Endothelial cell of umbilical vein (primary cell): ENCODE measurements around the gene AGK. TPM values are rescaled to one million over a fixed set of nuclear protein-coding genes. Genes with fewer than 3 reads are reported as not detected.

Experiments used
- BruUV-seq: library from RNA; stranded (reverse); fragments of 400-500 nt; replicated peaks from 2 replicates; lab custom pipeline; 2021; lab: Mats Ljungman, UMichigan
- CTCF ChIA-PET: fragments of 300-600, 350-600 bp; sonication (Branson Sonifier 250); formaldehyde crosslinking; loops from one replicate; lab custom pipeline; 2021; ENCODE audit warnings: antibody characterized with exemption, inconsistent platforms; lab: Charles Lee
- POLR2A ChIA-PET: fragments of 300-600, 350-600 bp; sonication (Branson Sonifier 250); formaldehyde crosslinking; loops from one replicate; lab custom pipeline; 2021; ENCODE audit warnings: antibody characterized with exemption, inconsistent platforms; lab: Charles Lee
- DNase-seq: peaks from one replicate; pipeline ENCODE4 v3.0.0-alpha.2; 2011; ENCODE audit warnings: low read depth, low spot score
- FAIRE-seq: peaks from 2 replicates; lab custom pipeline; 2011; peaks lifted over from hg19 to GRCh38; lab: Jason Lieb, UNC
- H2AFZ ChIP-seq: 2 replicates; pipeline ENCODE4 v1.6.0; 2012; ENCODE audit warnings: low read depth, low read length, control low read depth, inconsistent platforms
- H3K27ac ChIP-seq: 2 replicates; pipeline ENCODE4 v1.5.1; 2011; ENCODE audit warnings: low read depth, mild to moderate bottlenecking, control low read depth, low read length, moderate library complexity; ENCODE audit not compliant: insufficient read depth
- H3K27me3 ChIP-seq, 2 experiments: 2 replicates each; pipeline versions ENCODE4 v1.6.0 to v1.6.1; 2011; ENCODE audit warnings: low read length in 2 of 2, mixed read lengths in 1 of 2; ENCODE audit not compliant: control insufficient read depth in 2 of 2, insufficient read depth in 2 of 2
- H3K36me3 ChIP-seq, 2 experiments: 2 replicates in 1 of 2; 3 replicates in 1 of 2; pipeline ENCODE4 v1.5.1; 2011; ENCODE audit warnings: low read length in 2 of 2, mild to moderate bottlenecking in 1 of 2, moderate library complexity in 1 of 2; ENCODE audit not compliant: control insufficient read depth in 2 of 2, insufficient read depth in 2 of 2; ENCODE audit errors: extremely low read depth in 1 of 2
- H3K4me1 ChIP-seq: 3 replicates; pipeline ENCODE4 v1.5.1; 2011; ENCODE audit warnings: mild to moderate bottlenecking, low read length; ENCODE audit not compliant: control insufficient read depth, insufficient read depth; ENCODE audit errors: extremely low read depth
- H3K4me2 ChIP-seq: 2 replicates; pipeline ENCODE4 v1.6.1; 2011; ENCODE audit warnings: low read length, control low read depth, mixed read lengths; ENCODE audit not compliant: insufficient read depth
- H3K4me3 ChIP-seq, 3 experiments: fragments of 200-600 bp in 1 of 3; sonication (generic), shearing (Covaris generic) in 1 of 3; replicated peaks in 1 of 3; 2 replicates each; pipeline ENCODE4 v1.5.1; 2011 to 2016; ENCODE audit warnings: control low read depth in 3 of 3, low read length in 3 of 3, mild to moderate bottlenecking in 2 of 3, inconsistent platforms in 1 of 3, low read depth in 1 of 3, moderate library complexity in 1 of 3; ENCODE audit not compliant: insufficient read depth in 1 of 3
- H3K79me2 ChIP-seq: 2 replicates; pipeline ENCODE4 v1.6.0; 2012; ENCODE audit warnings: low read length, inconsistent platforms; ENCODE audit not compliant: control insufficient read depth, insufficient read depth
- H3K9ac ChIP-seq: replicated peaks from 2 replicates; pipeline ENCODE3; 2011; ENCODE audit warnings: low read length, control low read depth; ENCODE audit not compliant: insufficient read depth; ENCODE audit errors: extremely low read depth
- H3K9me1 ChIP-seq: replicated peaks from 3 replicates; pipeline ENCODE4 v1.6.0; 2011; ENCODE audit warnings: mild to moderate bottlenecking, low read length; ENCODE audit not compliant: control insufficient read depth, insufficient read depth; ENCODE audit errors: extremely low read depth
- H3K9me3 ChIP-seq: replicated peaks from 2 replicates; pipeline ENCODE4 v1.5.1; 2012; ENCODE audit warnings: low read length, inconsistent platforms; ENCODE audit not compliant: control insufficient read depth, insufficient read depth
- H4K20me1 ChIP-seq: replicated peaks from 2 replicates; pipeline ENCODE3; 2011; ENCODE audit warnings: mild to moderate bottlenecking, low read length; ENCODE audit not compliant: control insufficient read depth, insufficient read depth; ENCODE audit errors: extremely low read depth
- EZH2 ChIP-seq: IDR thresholded peaks from 2 replicates; pipeline ENCODE4 v1.6.1; 2012; ENCODE audit warnings: borderline replicate concordance, low read depth, mild to moderate bottlenecking, moderate library complexity, low read length, inconsistent platforms; ENCODE audit not compliant: severe bottlenecking
- FOS ChIP-seq: IDR thresholded peaks from 2 replicates; pipeline ENCODE4 v1.6.1; 2011; ENCODE audit warnings: mild to moderate bottlenecking, low read length, moderate library complexity, borderline replicate concordance; ENCODE audit not compliant: insufficient read depth
- GATA2 ChIP-seq: IDR thresholded peaks from 2 replicates; pipeline ENCODE4 v1.7.0; 2011; ENCODE audit warnings: low read depth, mild to moderate bottlenecking, moderate library complexity, mixed read lengths, low read length; ENCODE audit not compliant: insufficient read length, insufficient read depth
- JUN ChIP-seq: IDR thresholded peaks from 2 replicates; pipeline ENCODE4 v1.6.1; 2011; ENCODE audit warnings: borderline replicate concordance, low read depth; ENCODE audit not compliant: insufficient read length, insufficient read depth
- MYC ChIP-seq: IDR thresholded peaks from one replicate; pipeline ENCODE4 v1.6.1; 2011; ENCODE audit warnings: mild to moderate bottlenecking, low read depth, low read length
- POLR2A ChIP-seq: IDR thresholded peaks from 2 replicates; pipeline ENCODE4 v1.6.1; 2012; ENCODE audit warnings: low read depth, mild to moderate bottlenecking, control low read depth, low read length
- POLR2AphosphoS5 ChIP-seq: IDR thresholded peaks from 2 replicates; pipeline ENCODE4 v1.6.1; 2012; ENCODE audit warnings: low read depth, mild to moderate bottlenecking, control low read depth, low read length, moderate library complexity; ENCODE audit not compliant: insufficient read depth
- dilution Hi-C: fragments of 300-500 bp; cut with MboI; formaldehyde crosslinking; loops from one replicate; pipeline ENCODE4 v1.15.0; 2019; ENCODE audit warnings: low sequenced_read_pairs; ENCODE audit not compliant: extremely low pct_ligation_motif_present
- intact Hi-C: fragments of 100-400 bp; cut with micrococcal nuclease; formaldehyde crosslinking; loops from one replicate; pipeline ENCODE4 v1.10.0; 2022
- polyA plus RNA-seq, 4 experiments: library from polyadenylated mRNA; depleted of rRNA in 3 of 4; stranded (reverse) in 3 of 4; unstranded in 1 of 4; fragments of >200 nt; gene quantifications; 2 replicates each; pipeline versions ENCODE4 v1.2.1 to v1.2.3, GENCODE V29; 2011 to 2012; ENCODE audit warnings: missing spikeins in 1 of 4
- total RNA-seq: library from RNA; stranded (reverse); gene quantifications from 2 replicates; pipeline ENCODE4 v1.2.3, GENCODE V29; 2021
- TF ChIP-seq, protein P1 (sequence below): IDR thresholded peaks from 2 replicates; pipeline ENCODE4 v1.6.1; 2011; ENCODE audit not compliant: insufficient read depth, insufficient read length
- TF ChIP-seq, protein P2 (sequence below), 2 donors: IDR thresholded peaks; 1 replicate in 1 of 2; 2 replicates in 1 of 2; pipeline ENCODE4 v1.5.1; 2011; ENCODE audit warnings: low read length in 2 of 2, mild to moderate bottlenecking in 2 of 2, moderate library complexity in 2 of 2, control low read depth in 1 of 2, inconsistent platforms in 1 of 2, low read depth in 1 of 2; ENCODE audit not compliant: insufficient read depth in 1 of 2; ENCODE audit errors: extremely low read depth in 1 of 2

AGK gene
- total and polyA plus RNA-seq, 2 donors (not counting 3 experiments of a cell fraction or from before 2014, with no cell fraction given): 23.6 to 34.3 TPM

DNA sequence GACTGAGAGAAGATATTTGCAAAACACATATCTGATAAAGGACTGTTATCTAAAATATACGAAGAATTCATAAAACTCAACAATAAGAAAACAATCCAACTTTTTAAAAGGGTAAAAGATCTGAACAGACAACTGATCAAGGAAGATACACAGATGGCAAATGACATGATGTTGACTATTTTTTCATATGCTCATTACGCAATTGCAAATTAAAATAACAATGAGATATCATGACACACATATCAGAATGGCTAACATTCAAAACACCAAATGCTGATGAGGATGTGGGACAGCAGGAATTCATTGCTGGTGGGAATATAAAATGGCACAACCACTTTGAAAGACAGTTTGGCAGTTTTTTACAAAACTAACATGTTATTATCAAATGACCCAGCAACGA, 141.9 kb downstream of the AGK start:
- H3K4me3 ChIP-seq: no peak overlapping the region
- DNase-seq: no peak
- peaks cover 2% of the 10 kb centered on the region for H4K20me1 ChIP-seq
- BruUV-seq: no TSS peak
- dilution Hi-C loops: no loop called here
- H3K79me2 ChIP-seq: peaks cover 29% of the 10 kb centered on the region
- no peaks in the 10 kb centered on the region for H3K9me1 ChIP-seq
- H2AFZ ChIP-seq: no peak overlapping the region
- ChIA-PET CTCF (interaction anchor here (1.5 kb wide), 1 partner anchor 45 kb away, joined by 4 read pairs; the partner anchor contains the start of gene SSBP1), POLR2A (no interaction called here)
- TF ChIP-seq JUN (no peak), MYC (no peak), POLR2A (no peak), GATA2 (no peak), POLR2AphosphoS5 (no peak), FOS (no peak), EZH2 (no peak)
- TF ChIP-seq, protein P1, sequence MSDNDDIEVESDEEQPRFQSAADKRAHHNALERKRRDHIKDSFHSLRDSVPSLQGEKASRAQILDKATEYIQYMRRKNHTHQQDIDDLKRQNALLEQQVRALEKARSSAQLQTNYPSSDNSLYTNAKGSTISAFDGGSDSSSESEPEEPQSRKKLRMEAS: no peak
- TF ChIP-seq, protein P2, sequence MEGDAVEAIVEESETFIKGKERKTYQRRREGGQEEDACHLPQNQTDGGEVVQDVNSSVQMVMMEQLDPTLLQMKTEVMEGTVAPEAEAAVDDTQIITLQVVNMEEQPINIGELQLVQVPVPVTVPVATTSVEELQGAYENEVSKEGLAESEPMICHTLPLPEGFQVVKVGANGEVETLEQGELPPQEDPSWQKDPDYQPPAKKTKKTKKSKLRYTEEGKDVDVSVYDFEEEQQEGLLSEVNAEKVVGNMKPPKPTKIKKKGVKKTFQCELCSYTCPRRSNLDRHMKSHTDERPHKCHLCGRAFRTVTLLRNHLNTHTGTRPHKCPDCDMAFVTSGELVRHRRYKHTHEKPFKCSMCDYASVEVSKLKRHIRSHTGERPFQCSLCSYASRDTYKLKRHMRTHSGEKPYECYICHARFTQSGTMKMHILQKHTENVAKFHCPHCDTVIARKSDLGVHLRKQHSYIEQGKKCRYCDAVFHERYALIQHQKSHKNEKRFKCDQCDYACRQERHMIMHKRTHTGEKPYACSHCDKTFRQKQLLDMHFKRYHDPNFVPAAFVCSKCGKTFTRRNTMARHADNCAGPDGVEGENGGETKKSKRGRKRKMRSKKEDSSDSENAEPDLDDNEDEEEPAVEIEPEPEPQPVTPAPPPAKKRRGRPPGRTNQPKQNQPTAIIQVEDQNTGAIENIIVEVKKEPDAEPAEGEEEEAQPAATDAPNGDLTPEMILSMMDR (IDR thresholded peaks at IDR 0.05; ENCODE audit: extremely low read depth in 1 of 2, insufficient read depth in 1 of 2, low read depth in 1 of 2, low read length in 2 of 2): no peak
- H3K9ac ChIP-seq: no peak overlapping the region
- H3K4me2 ChIP-seq: no peak overlapping the region
- intact Hi-C loops: no loop called here
- H3K27me3 ChIP-seq: no peaks in the 10 kb centered on the region
- no peak for FAIRE-seq
- H3K36me3 ChIP-seq: no peaks in the 10 kb centered on the region
- H3K27ac ChIP-seq: no peak overlapping the region
- H3K4me1 ChIP-seq: no peaks in the 10 kb centered on the region
- H3K9me3 ChIP-seq: no peaks in the 10 kb centered on the region
